Fibroblast of mammary gland (primary cell): ENCODE measurements around the gene TRMU.

Source experiments
- DNase-seq: peaks from one replicate; pipeline ENCODE4 v3.0.0-alpha.2; 2010; ENCODE audit warnings: low read depth
- H3K4me3 ChIP-seq: 2 replicates; pipeline ENCODE4 v1.5.1; 2011; ENCODE audit warnings: low read depth, mild to moderate bottlenecking, low read length, moderate library complexity; ENCODE audit not compliant: control insufficient read depth
- TF ChIP-seq, protein P1 (sequence below): conservative IDR thresholded peaks from 2 replicates; pipeline ENCODE4 v1.5.1; 2011; ENCODE audit warnings: low read depth, low read length, inconsistent platforms; ENCODE audit not compliant: control insufficient read depth, insufficient read depth

Gene TRMU

DNA sequence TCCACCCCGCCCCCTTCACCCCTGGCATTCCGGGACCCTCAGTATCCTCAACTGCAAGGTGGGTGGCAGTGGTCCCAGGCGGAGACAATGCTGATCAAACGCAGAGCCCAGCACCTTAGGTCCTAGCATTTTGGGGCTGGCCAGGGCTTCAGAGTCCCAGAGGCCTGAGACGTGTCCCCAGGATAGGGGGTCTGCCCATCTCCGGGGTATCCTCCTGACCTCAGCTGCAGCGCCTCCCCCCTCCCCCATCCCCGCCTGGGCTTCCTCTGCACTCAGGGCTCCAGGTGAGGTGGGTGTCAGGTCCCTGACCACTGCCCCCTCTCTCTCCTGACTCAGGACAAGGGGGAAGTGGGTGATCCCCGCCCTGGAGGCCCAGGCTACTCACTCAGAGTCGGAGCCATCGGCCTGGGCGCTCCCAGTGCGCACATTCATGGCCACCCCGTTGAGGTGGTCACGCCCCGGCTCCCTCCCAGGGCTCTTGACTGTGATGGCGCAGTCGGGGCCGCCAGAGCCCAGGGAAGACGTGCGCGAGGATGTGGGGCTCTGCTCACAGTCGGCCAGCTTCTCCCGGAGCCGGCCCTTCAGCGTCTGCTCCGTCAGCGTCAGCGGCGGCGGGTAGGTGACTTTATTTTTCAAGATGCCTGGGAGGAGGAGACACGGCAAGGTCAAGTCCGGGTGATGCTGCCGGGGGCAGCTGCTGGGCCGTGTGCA, 28.3 kb downstream of the TRMU start:
- TF ChIP-seq, protein P1, sequence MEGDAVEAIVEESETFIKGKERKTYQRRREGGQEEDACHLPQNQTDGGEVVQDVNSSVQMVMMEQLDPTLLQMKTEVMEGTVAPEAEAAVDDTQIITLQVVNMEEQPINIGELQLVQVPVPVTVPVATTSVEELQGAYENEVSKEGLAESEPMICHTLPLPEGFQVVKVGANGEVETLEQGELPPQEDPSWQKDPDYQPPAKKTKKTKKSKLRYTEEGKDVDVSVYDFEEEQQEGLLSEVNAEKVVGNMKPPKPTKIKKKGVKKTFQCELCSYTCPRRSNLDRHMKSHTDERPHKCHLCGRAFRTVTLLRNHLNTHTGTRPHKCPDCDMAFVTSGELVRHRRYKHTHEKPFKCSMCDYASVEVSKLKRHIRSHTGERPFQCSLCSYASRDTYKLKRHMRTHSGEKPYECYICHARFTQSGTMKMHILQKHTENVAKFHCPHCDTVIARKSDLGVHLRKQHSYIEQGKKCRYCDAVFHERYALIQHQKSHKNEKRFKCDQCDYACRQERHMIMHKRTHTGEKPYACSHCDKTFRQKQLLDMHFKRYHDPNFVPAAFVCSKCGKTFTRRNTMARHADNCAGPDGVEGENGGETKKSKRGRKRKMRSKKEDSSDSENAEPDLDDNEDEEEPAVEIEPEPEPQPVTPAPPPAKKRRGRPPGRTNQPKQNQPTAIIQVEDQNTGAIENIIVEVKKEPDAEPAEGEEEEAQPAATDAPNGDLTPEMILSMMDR, result no peak
- DNase-seq, result no peak

GRCh38 chr22:46364341-46365165, 29.0 kb downstream of the TRMU start:
- H3K4me3 ChIP-seq, result no peak overlapping the region
- DNase-seq, result no peak
- TF ChIP-seq, protein P1, result no peak

More for the DNA sequence above, 28.3 kb downstream of the TRMU start:
- no peak overlapping the region for H3K4me3 ChIP-seq

GRCh38 chr22:46365166-46365624, 29.7 kb downstream of the TRMU start:
- TF ChIP-seq, protein P1, result no peak
- no peak overlapping the region for H3K4me3 ChIP-seq
- no peak for DNase-seq

DNA sequence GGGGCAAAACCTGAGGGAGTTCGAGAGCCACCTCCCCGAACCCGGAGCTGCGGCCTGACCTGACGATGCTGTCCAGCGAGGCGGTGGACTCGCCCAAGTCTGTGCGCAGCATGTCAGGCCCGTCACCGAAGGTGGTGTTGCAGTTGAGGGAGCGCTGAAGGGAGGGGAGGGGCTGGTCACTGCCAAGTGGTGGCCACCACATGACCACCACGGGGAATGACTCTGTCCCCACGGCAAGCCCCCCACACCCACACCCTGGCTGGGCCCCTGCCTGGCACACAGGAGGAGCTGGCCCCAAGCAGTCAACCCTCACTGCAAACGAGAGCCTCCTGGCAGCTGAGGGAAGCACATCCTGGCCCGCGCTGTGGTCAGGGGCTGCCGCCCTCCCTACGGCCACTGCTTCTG, 30.8 kb downstream of the TRMU start:
- H3K4me3 ChIP-seq, result no peak overlapping the region
- no peak for DNase-seq
- TF ChIP-seq, protein P1, result no peak

- TF ChIP-seq, protein P1, result no peak
- H3K4me3 ChIP-seq, result no peak overlapping the region
- no peak for DNase-seq
These were observed 31.5 kb downstream of the TRMU start for GRCh38 chr22:46366801-46367706.

- DNase-seq, result peak; percentile 12
- TF ChIP-seq, protein P1, result peak; percentile 56
- H3K4me3 ChIP-seq, result no peak overlapping the region
These were observed 32.2 kb downstream of the TRMU start for GRCh38 chr22:46367707-46368191.
